RKO (cell line): ENCODE measurements around the gene TXN.
"Not testable (repeated sequence)": the region's sequence is repeated elsewhere in the genome, so short reads cannot be mapped to it uniquely, and the experiment has no call there.

Experiments
- DNase-seq: peaks from one replicate; pipeline ENCODE4 v3.0.0-alpha.2; 2016; ENCODE audit warnings: low spot score

Gene TXN

GRCh38 chr9:110208031-110208430 lies 48.3 kb downstream of the TXN start, which contains the start of gene C9orf152:
TSS of gene C9orf152 (minus strand) at chr9:110208159. CDS start at chr9:110207579, 580 bp downstream.
- no peak for DNase-seq

DNA sequence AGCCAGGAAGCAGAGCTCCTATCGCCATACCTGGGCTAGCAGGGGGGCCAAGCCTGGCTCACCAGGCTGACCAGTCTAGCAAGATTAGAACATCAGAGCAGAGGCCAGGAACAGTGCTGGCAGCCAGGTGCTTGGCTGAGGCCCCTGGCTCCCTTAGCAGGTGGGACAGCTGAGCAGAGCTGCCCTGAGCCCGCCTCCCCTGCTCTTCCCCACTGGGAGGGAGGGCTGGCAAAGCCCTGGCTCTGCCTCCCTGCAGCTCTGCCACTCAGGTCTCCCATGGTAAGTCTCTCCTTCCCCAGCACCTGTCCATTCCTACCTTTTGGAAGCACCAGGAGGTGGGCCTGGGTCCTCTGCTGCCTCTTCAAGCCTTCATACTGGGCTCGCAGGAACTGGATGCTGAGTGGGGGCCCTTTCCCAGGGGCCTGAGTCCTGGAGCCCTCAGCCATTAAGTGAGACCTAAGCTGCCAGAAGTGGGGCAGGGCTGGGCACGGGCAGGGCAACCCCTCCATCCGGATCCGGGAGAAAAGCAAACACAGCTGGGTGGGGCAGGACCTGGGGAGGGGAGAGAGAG lies 49.2 kb downstream of the TXN start:
- no peak for DNase-seq

DNA sequence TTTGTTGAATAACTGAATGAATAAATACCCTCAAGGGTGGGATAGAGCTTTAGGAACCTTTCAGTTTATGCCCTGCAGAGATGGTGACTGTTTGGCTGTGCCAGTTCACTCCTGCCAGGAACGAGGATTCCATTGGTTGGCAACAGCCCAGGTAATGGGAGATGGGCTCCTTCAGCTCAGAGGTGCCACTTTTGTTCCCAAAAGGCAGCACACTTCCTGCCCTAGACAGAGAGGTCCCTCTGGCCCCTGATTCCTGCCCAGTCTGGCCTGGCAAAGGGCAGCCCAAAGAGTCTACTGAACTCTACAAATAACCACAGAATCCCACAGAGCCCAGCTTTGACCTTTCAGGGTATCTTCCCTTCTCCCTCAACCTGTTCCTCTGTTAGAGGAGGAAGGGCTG lies 49.9 kb downstream of the TXN start:
- no peak for DNase-seq

DNA sequence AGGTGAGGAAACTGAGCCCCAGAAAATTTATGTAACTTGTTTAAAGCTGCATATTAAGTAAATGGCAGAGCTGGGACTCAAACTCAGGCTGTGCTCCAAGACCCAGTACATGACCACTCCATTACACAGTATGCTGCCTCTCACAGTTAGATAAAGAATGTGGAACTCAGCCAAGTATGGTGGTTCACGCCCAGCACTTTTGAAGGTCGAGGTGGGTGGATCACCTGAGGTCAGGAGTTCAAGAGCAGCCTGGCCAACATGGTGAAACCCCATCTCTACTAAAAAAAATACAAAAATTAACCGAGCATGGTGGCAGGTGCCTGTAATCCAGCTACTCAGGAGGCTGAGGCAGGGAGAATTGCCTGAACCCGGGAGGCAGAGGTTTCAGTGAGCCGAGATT lies 50.7 kb downstream of the TXN start:
- not testable (repeated sequence) for DNase-seq

DNA sequence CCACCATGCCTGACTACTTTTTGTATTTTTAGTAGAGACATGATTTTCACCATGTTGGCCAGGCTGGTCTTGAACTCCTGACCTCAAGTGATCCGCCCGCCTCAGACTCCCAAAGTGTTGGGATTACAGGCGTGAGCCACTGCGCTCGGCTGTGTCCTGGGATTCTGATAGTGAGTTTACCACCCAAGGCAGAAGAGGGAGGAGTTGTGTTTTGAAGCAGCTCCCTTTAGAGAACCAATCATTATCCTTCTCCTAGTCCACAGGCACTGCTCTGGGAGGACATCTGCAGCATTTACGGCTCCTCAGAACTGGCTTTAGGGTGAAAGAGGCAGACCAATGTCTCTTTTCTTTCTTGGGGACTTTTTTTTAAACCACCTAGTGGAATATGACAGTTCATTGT lies 54.1 kb downstream of the TXN start:
- no peak for DNase-seq

DNA sequence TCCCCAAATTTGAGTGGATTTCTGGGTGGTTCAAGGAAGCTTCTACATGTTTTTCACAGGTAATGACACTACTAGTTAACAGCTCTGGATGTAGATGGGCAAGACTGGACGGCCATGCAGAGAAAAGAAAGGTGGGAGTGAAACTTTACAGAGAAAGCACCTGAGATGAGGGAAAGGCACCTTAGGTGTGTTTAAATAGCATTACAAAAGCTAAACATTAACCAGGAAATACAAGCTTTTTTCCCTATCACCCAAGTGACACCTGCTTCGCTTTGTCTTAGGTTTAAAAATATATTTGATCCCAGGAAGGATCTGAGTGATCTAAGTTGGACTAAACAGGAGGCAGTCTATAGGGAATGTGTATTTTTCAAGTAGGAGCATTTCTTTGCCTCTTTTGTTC lies 56.7 kb downstream of the TXN start:
- no peak for DNase-seq

GRCh38 chr9:110198357-110198756 lies 58.0 kb downstream of the TXN start:
- DNase-seq: no peak

DNA sequence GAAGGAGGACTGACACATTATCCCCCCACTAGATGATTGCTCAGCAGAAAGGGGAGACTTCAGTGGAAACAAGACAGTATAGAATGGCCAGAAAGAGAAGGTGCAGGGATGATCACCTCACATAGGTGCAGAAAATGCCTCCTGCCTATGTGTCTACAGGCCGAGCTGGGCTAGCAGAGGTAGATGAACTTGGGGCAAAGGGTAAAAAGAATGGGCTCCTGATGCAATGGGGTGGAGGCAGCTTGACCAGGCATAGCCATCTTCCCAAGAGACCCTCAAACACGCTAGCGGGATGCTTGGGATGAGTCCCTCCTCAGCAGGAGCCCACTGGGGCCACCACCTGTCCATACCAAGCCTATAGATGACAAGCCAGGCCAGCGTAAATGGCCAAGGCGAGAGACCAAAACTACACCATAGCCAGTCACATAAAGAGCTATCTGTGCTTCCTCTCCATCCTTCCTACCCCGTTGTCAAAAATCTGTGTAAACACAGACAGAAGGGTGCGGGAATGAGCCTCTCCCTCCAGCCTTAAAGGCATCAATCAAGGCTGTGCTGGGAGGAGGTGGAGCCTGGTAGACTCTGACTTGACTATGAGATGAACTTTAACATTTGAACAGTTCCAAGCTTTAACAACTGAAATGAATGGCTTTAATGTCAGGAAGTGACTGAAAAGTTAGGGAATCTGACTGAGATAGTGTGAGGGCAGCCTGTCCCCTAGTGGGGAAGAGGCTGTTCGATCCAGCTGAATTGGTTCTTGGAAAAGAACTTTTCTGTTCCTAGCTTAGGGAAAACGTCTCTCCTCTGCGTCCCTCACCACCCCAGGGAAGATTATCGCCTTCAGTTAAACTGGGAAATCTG lies 58.7 kb downstream of the TXN start:
- no peak for DNase-seq

DNA sequence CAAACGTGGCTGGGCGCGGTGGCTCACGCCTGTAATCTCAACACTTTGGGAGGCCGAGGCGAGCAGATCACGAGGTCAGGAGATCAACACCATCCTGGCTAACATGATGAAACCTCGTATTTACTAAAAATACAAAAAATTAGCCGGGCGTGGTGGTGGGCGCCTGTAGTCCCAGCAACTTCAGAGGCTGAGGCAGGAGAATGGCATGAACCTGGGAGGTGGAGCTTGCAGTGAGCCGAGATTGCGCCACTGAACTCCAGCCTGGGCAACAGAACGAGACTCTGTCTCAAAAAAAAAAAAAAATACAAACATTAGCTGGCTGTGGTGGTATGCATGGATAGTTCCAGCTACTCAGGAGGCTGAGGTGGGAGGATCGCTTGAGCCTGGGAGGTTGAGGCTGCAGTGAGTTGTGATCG lies 60.2 kb downstream of the TXN start:
- DNase-seq: not testable (repeated sequence)
